Endothelial cell of umbilical vein (primary cell): Measurements from ENCODE around the gene FHOD3. TPM values are rescaled to one million over a fixed set of nuclear protein-coding genes. Genes with fewer than 3 reads are reported as not detected.

Experiments used
- BruUV-seq: library from RNA; stranded (reverse); fragments of 400-500 nt; replicated peaks from 2 replicates; lab custom pipeline; 2021; lab: Mats Ljungman, UMichigan
- CTCF ChIA-PET: fragments of 300-600, 350-600 bp; sonication (Branson Sonifier 250); formaldehyde crosslinking; loops from one replicate; lab custom pipeline; 2021; ENCODE audit warnings: antibody characterized with exemption, inconsistent platforms; lab: Charles Lee
- POLR2A ChIA-PET: fragments of 300-600, 350-600 bp; sonication (Branson Sonifier 250); formaldehyde crosslinking; loops from one replicate; lab custom pipeline; 2021; ENCODE audit warnings: antibody characterized with exemption, inconsistent platforms; lab: Charles Lee
- DNase-seq: peaks from one replicate; pipeline ENCODE4 v3.0.0-alpha.2; 2011; ENCODE audit warnings: low read depth, low spot score
- FAIRE-seq: peaks from 2 replicates; lab custom pipeline; 2011; peaks lifted over from hg19 to GRCh38; lab: Jason Lieb, UNC
- H2AFZ ChIP-seq: 2 replicates; pipeline ENCODE4 v1.6.0; 2012; ENCODE audit warnings: low read depth, low read length, control low read depth, inconsistent platforms
- H3K27ac ChIP-seq: 2 replicates; pipeline ENCODE4 v1.5.1; 2011; ENCODE audit warnings: low read depth, mild to moderate bottlenecking, control low read depth, low read length, moderate library complexity; ENCODE audit not compliant: insufficient read depth
- H3K27me3 ChIP-seq, 2 experiments: 2 replicates each; pipeline versions ENCODE4 v1.6.0 to v1.6.1; 2011; ENCODE audit warnings: low read length in 2 of 2, mixed read lengths in 1 of 2; ENCODE audit not compliant: control insufficient read depth in 2 of 2, insufficient read depth in 2 of 2
- H3K36me3 ChIP-seq, 2 experiments: 2 replicates in 1 of 2; 3 replicates in 1 of 2; pipeline ENCODE4 v1.5.1; 2011; ENCODE audit warnings: low read length in 2 of 2, mild to moderate bottlenecking in 1 of 2, moderate library complexity in 1 of 2; ENCODE audit not compliant: control insufficient read depth in 2 of 2, insufficient read depth in 2 of 2; ENCODE audit errors: extremely low read depth in 1 of 2
- H3K4me1 ChIP-seq: 3 replicates; pipeline ENCODE4 v1.5.1; 2011; ENCODE audit warnings: mild to moderate bottlenecking, low read length; ENCODE audit not compliant: control insufficient read depth, insufficient read depth; ENCODE audit errors: extremely low read depth
- H3K4me2 ChIP-seq: 2 replicates; pipeline ENCODE4 v1.6.1; 2011; ENCODE audit warnings: low read length, control low read depth, mixed read lengths; ENCODE audit not compliant: insufficient read depth
- H3K4me3 ChIP-seq, 3 experiments: fragments of 200-600 bp in 1 of 3; sonication (generic), shearing (Covaris generic) in 1 of 3; replicated peaks in 1 of 3; 2 replicates each; pipeline ENCODE4 v1.5.1; 2011 to 2016; ENCODE audit warnings: control low read depth in 3 of 3, low read length in 3 of 3, mild to moderate bottlenecking in 2 of 3, inconsistent platforms in 1 of 3, low read depth in 1 of 3, moderate library complexity in 1 of 3; ENCODE audit not compliant: insufficient read depth in 1 of 3
- H3K79me2 ChIP-seq: 2 replicates; pipeline ENCODE4 v1.6.0; 2012; ENCODE audit warnings: low read length, inconsistent platforms; ENCODE audit not compliant: control insufficient read depth, insufficient read depth
- H3K9ac ChIP-seq: replicated peaks from 2 replicates; pipeline ENCODE3; 2011; ENCODE audit warnings: low read length, control low read depth; ENCODE audit not compliant: insufficient read depth; ENCODE audit errors: extremely low read depth
- H3K9me1 ChIP-seq: replicated peaks from 3 replicates; pipeline ENCODE4 v1.6.0; 2011; ENCODE audit warnings: mild to moderate bottlenecking, low read length; ENCODE audit not compliant: control insufficient read depth, insufficient read depth; ENCODE audit errors: extremely low read depth
- H3K9me3 ChIP-seq: replicated peaks from 2 replicates; pipeline ENCODE4 v1.5.1; 2012; ENCODE audit warnings: low read length, inconsistent platforms; ENCODE audit not compliant: control insufficient read depth, insufficient read depth
- H4K20me1 ChIP-seq: replicated peaks from 2 replicates; pipeline ENCODE3; 2011; ENCODE audit warnings: mild to moderate bottlenecking, low read length; ENCODE audit not compliant: control insufficient read depth, insufficient read depth; ENCODE audit errors: extremely low read depth
- CTCF ChIP-seq, 2 donors: IDR thresholded peaks; 1 replicate in 1 of 2; 2 replicates in 1 of 2; pipeline ENCODE4 v1.5.1; 2011; ENCODE audit warnings: low read length in 2 of 2, mild to moderate bottlenecking in 2 of 2, moderate library complexity in 2 of 2, control low read depth in 1 of 2, inconsistent platforms in 1 of 2, low read depth in 1 of 2; ENCODE audit not compliant: insufficient read depth in 1 of 2; ENCODE audit errors: extremely low read depth in 1 of 2
- EZH2 ChIP-seq: IDR thresholded peaks from 2 replicates; pipeline ENCODE4 v1.6.1; 2012; ENCODE audit warnings: borderline replicate concordance, low read depth, mild to moderate bottlenecking, moderate library complexity, low read length, inconsistent platforms; ENCODE audit not compliant: severe bottlenecking
- FOS ChIP-seq: IDR thresholded peaks from 2 replicates; pipeline ENCODE4 v1.6.1; 2011; ENCODE audit warnings: mild to moderate bottlenecking, low read length, moderate library complexity, borderline replicate concordance; ENCODE audit not compliant: insufficient read depth
- GATA2 ChIP-seq: IDR thresholded peaks from 2 replicates; pipeline ENCODE4 v1.7.0; 2011; ENCODE audit warnings: low read depth, mild to moderate bottlenecking, moderate library complexity, mixed read lengths, low read length; ENCODE audit not compliant: insufficient read length, insufficient read depth
- JUN ChIP-seq: IDR thresholded peaks from 2 replicates; pipeline ENCODE4 v1.6.1; 2011; ENCODE audit warnings: borderline replicate concordance, low read depth; ENCODE audit not compliant: insufficient read length, insufficient read depth
- MAX ChIP-seq: IDR thresholded peaks from 2 replicates; pipeline ENCODE4 v1.6.1; 2011; ENCODE audit not compliant: insufficient read depth, insufficient read length
- MYC ChIP-seq: IDR thresholded peaks from one replicate; pipeline ENCODE4 v1.6.1; 2011; ENCODE audit warnings: mild to moderate bottlenecking, low read depth, low read length
- POLR2A ChIP-seq: IDR thresholded peaks from 2 replicates; pipeline ENCODE4 v1.6.1; 2012; ENCODE audit warnings: low read depth, mild to moderate bottlenecking, control low read depth, low read length
- POLR2AphosphoS5 ChIP-seq: IDR thresholded peaks from 2 replicates; pipeline ENCODE4 v1.6.1; 2012; ENCODE audit warnings: low read depth, mild to moderate bottlenecking, control low read depth, low read length, moderate library complexity; ENCODE audit not compliant: insufficient read depth
- dilution Hi-C: fragments of 300-500 bp; cut with MboI; formaldehyde crosslinking; loops from one replicate; pipeline ENCODE4 v1.15.0; 2019; ENCODE audit warnings: low sequenced_read_pairs; ENCODE audit not compliant: extremely low pct_ligation_motif_present
- intact Hi-C: fragments of 100-400 bp; cut with micrococcal nuclease; formaldehyde crosslinking; loops from one replicate; pipeline ENCODE4 v1.10.0; 2022
- polyA plus RNA-seq, 4 experiments: library from polyadenylated mRNA; depleted of rRNA in 3 of 4; stranded (reverse) in 3 of 4; unstranded in 1 of 4; fragments of >200 nt; gene quantifications; 2 replicates each; pipeline versions ENCODE4 v1.2.1 to v1.2.3, GENCODE V29; 2011 to 2012; ENCODE audit warnings: missing spikeins in 1 of 4
- total RNA-seq: library from RNA; stranded (reverse); gene quantifications from 2 replicates; pipeline ENCODE4 v1.2.3, GENCODE V29; 2021

FHOD3 gene
- total and polyA plus RNA-seq, 2 donors (not counting 3 experiments of a cell fraction or from before 2014, with no cell fraction given): 0.06 to 1.5 TPM

- no peak for DNase-seq
- no peaks in the 10 kb centered on the region for H3K9me3 ChIP-seq
- no peaks in the 10 kb centered on the region for H3K4me1 ChIP-seq
- H3K36me3 ChIP-seq: no peaks in the 10 kb centered on the region
- POLR2A ChIA-PET: no interaction called here
- H3K4me2 ChIP-seq: no peak overlapping the region
- no peak for FAIRE-seq
- H3K27ac ChIP-seq: no peak overlapping the region
- H3K27me3 ChIP-seq: no peaks in the 10 kb centered on the region
- no TSS peak for BruUV-seq
- CTCF ChIA-PET: interaction anchor here (1.8 kb wide), 1 partner anchor 69 kb away, joined by 58 read pairs; no protein-coding TSS in a partner anchor
- H3K9me1 ChIP-seq: no peaks in the 10 kb centered on the region
- H3K4me3 ChIP-seq: no peak overlapping the region
- TF ChIP-seq MYC: no peak
- no peak for TF ChIP-seq CTCF (IDR thresholded peaks at IDR 0.05; ENCODE audit: extremely low read depth in 1 of 2, insufficient read depth in 1 of 2, low read depth in 1 of 2, low read length in 2 of 2)
- no peak for TF ChIP-seq JUN
- TF ChIP-seq POLR2AphosphoS5: no peak
- TF ChIP-seq POLR2A: no peak
- TF ChIP-seq MAX: no peak
- no peak for TF ChIP-seq FOS
- no peak for TF ChIP-seq EZH2
- no peak for TF ChIP-seq GATA2
- no peak overlapping the region for H2AFZ ChIP-seq
- dilution Hi-C loops: no loop called here
- no peaks in the 10 kb centered on the region for H3K79me2 ChIP-seq
- H4K20me1 ChIP-seq: no peaks in the 10 kb centered on the region
- H3K9ac ChIP-seq: no peak overlapping the region
- intact Hi-C loops: loop anchor here (10.0 kb wide), 2 partner anchors 461 to 731 kb away; partner anchors contain the start of gene FHOD3
Observed at GRCh38 chr18:36756242-36756641, 458.7 kb downstream of the FHOD3 start.
